Nephron progenitor cell (in vitro differentiated cells): Measurements from ENCODE around the gene FEM1A.
"Not testable (repeated sequence)": the region's sequence is repeated elsewhere in the genome, so short reads cannot be mapped to it uniquely, and the experiment has no call there.

Experiments used
- DNase-seq: peaks from one replicate; pipeline ENCODE4 v3.0.0; 2021
- H3K27ac Mint-ChIP-seq: 2 replicates; pipeline ENCODE4 v1.8.0; 2021; ENCODE audit warnings: mild to moderate bottlenecking, moderate library complexity, mixed read lengths
- H3K27me3 Mint-ChIP-seq: 2 replicates; pipeline ENCODE4 v1.8.0; 2021; ENCODE audit warnings: mild to moderate bottlenecking, low read depth, mixed read lengths; ENCODE audit not compliant: poor library complexity
- H3K36me3 Mint-ChIP-seq: 2 replicates; pipeline ENCODE4 v1.8.0; 2021; ENCODE audit warnings: low read depth, mixed read lengths
- H3K4me1 Mint-ChIP-seq: 2 replicates; pipeline ENCODE4 v1.8.0; 2021; ENCODE audit warnings: mixed read lengths
- H3K4me3 Mint-ChIP-seq: 2 replicates; pipeline ENCODE4 v1.8.0; 2021; ENCODE audit warnings: mild to moderate bottlenecking, moderate library complexity, mixed read lengths
- H3K9me3 Mint-ChIP-seq: 2 replicates; pipeline ENCODE4 v1.8.0; 2021; ENCODE audit warnings: mild to moderate bottlenecking, moderate library complexity, mixed read lengths
- TF ChIP-seq, protein P1 (sequence below): fragments of 200-600 bp; sonication (generic); IDR thresholded peaks from 2 replicates; pipeline ENCODE4 v1.5.0; 2021; ENCODE audit warnings: antibody characterized with exemption

FEM1A gene

GRCh38 chr19:4816950-4817278 is 25.4 kb downstream of the FEM1A start:
- H3K27me3 Mint-ChIP-seq: peaks cover 11% of the 10 kb centered on the region
- H3K4me1 Mint-ChIP-seq: peaks cover 6% of the 10 kb centered on the region
- no peak for DNase-seq
- peaks cover 4% of the 10 kb centered on the region for H3K36me3 Mint-ChIP-seq
- no peak overlapping the region for H3K27ac Mint-ChIP-seq
- H3K9me3 Mint-ChIP-seq: peaks cover 10% of the 10 kb centered on the region
- TF ChIP-seq, protein P1, sequence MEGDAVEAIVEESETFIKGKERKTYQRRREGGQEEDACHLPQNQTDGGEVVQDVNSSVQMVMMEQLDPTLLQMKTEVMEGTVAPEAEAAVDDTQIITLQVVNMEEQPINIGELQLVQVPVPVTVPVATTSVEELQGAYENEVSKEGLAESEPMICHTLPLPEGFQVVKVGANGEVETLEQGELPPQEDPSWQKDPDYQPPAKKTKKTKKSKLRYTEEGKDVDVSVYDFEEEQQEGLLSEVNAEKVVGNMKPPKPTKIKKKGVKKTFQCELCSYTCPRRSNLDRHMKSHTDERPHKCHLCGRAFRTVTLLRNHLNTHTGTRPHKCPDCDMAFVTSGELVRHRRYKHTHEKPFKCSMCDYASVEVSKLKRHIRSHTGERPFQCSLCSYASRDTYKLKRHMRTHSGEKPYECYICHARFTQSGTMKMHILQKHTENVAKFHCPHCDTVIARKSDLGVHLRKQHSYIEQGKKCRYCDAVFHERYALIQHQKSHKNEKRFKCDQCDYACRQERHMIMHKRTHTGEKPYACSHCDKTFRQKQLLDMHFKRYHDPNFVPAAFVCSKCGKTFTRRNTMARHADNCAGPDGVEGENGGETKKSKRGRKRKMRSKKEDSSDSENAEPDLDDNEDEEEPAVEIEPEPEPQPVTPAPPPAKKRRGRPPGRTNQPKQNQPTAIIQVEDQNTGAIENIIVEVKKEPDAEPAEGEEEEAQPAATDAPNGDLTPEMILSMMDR: no peak
- no peak overlapping the region for H3K4me3 Mint-ChIP-seq

DNA sequence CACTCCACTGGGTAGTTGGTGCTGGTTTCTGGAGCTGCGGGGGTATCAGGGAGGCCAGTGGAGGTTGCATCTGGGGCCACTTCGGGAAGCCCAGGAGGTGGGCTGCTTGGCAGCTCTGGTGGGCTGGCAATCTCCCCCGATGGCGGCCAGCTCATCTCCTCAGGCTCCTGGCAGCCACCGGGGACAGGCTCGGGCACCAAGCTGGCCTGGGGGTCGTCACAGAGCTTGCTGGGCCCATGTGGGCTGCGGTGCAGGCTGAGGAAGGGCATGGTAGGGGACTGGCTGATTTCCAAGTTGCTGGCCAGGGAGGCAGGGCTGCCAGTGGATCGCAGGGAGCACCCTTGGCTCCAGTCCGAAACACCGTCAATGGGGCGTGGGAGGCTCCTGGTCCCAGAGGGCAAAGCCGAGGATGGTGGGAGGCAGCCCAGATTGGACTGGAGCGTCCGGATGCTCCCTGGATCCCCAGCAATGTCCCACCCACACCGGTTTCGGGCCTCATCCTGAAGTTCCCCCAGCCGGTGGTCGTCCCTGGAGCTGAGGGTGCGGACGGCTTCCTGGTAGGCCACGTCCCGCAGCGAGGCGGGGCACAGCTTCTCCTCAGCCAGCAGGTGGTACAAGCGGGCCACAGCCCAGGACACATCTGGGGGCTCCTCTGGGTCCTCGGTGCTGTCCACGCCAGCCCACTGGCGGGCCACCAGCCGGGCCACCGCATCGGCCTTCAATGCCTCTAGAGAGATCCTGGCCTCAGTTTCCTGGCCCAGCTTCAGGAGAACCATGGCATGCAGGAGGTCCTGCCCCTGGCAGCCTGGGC is 26.1 kb downstream of the FEM1A start:
- no peak for DNase-seq
- Mint-ChIP-seq H3K27me3 (peaks cover 13% of the 10 kb centered on the region), H3K36me3 (peaks cover 4% of the 10 kb centered on the region), H3K9me3 (peaks cover 9% of the 10 kb centered on the region), H3K27ac (no peak overlapping the region), H3K4me1 (peaks cover 6% of the 10 kb centered on the region), H3K4me3 (no peak overlapping the region)
- TF ChIP-seq, protein P1: no peak

DNA sequence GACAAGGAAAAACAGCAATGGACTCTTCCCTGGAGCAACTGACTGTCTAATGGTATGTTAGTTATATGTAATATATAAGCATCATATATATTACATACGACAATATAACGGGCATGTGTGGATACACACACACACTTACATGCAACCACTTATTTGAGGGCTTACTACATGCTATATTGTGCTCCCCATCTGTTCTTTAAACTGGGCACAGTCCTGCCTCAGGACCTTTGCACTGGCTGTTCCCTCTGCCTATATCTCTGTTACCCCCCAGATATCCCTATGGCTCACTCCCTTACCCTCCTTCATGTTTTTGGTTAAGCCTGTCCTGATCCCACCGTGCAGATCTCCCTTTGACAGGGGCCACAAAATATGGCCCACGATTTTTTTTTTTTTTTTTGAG is 29.7 kb downstream of the FEM1A start:
- H3K27me3 Mint-ChIP-seq: peaks cover 9% of the 10 kb centered on the region
- H3K36me3 Mint-ChIP-seq: no peaks in the 10 kb centered on the region
- H3K9me3 Mint-ChIP-seq: no peaks in the 10 kb centered on the region
- TF ChIP-seq, protein P1: no peak
- H3K4me1 Mint-ChIP-seq: no peaks in the 10 kb centered on the region
- DNase-seq: no peak
- no peak overlapping the region for H3K4me3 Mint-ChIP-seq
- no peak overlapping the region for H3K27ac Mint-ChIP-seq

DNA sequence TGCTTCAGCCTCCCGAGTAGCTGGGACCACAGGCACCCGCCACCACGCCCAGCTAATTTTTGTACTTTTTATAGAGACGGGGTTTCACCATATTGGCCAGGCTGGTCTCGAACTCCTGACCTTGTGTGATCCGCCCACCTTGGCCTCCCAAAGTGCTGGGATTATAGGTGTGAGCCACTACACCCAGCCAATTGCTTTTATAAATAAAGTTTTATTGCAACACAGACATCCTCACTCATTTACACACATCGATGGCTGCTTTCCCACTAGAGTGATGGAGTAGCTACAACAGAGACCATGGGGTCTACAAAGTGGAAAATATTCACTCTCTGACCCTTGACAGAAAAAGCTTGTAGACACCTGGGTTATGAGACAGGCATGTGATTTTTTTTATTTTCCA is 30.8 kb downstream of the FEM1A start:
- not testable (repeated sequence) for H3K4me3 Mint-ChIP-seq, H3K4me1 Mint-ChIP-seq, H3K36me3 Mint-ChIP-seq, H3K27ac Mint-ChIP-seq, H3K27me3 Mint-ChIP-seq, H3K9me3 Mint-ChIP-seq, DNase-seq

DNA sequence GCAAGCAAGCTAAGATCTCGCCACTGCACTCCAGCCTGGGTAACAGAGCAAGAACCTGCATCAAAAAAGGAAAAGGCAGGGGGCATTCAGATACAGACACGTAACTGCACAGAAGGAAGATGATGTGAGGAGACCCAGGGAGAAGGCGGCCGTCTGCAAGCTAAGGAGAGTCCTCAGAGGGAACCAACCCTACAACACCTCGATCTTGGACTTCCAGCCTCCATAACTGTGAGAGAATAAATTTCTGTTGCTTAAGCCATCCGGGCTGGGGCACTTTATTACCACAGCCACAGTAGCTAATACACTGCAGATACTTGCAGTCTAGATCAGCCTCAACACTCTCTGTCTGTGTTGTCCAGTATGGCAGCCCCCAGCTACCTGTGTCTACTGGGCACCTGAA is 32.0 kb downstream of the FEM1A start:
- Mint-ChIP-seq H3K36me3 (no peaks in the 10 kb centered on the region), H3K9me3 (no peaks in the 10 kb centered on the region), H3K4me3 (no peak overlapping the region), H3K27ac (no peak overlapping the region), H3K27me3 (peaks cover 12% of the 10 kb centered on the region), H3K4me1 (peaks cover 6% of the 10 kb centered on the region)
- no peak for DNase-seq
- TF ChIP-seq, protein P1: no peak

GRCh38 chr19:4829001-4829712 is 37.6 kb downstream of the FEM1A start:
- no peak for DNase-seq
- Mint-ChIP-seq H3K27me3 (peaks cover 49% of the 10 kb centered on the region), H3K27ac (no peak overlapping the region)

More at GRCh38 chr19:4829001-4829712, 37.6 kb downstream of the FEM1A start:
- Mint-ChIP-seq H3K4me1 (peaks cover 14% of the 10 kb centered on the region), H3K4me3 (no peak overlapping the region), H3K9me3 (peaks cover 10% of the 10 kb centered on the region), H3K36me3 (no peaks in the 10 kb centered on the region)
- TF ChIP-seq, protein P1: no peak
